Vagina (tissue), 2 donors: ENCODE results near the gene REEP6. TPM values are rescaled to one million over a fixed set of nuclear protein-coding genes. Genes with fewer than 3 reads are reported as not detected.
A peak's percentile ranks its signal among the peaks of the same experiment; 100 is the strongest.
"Not testable (repeated sequence)": the region's sequence is repeated elsewhere in the genome, so short reads cannot be mapped to it uniquely, and the experiment has no call there.

Experiments
- DNase-seq, 2 donors: peaks; one replicate each; pipeline ENCODE4 v3.0.0-alpha.2; 2017; ENCODE audit errors: extremely low spot score in 2 of 2
- H3K27ac ChIP-seq: fragments of 200-600 bp; sonication (generic); one replicate; pipeline ENCODE4 v1.5.1; 2019
- H3K27me3 ChIP-seq: fragments of 200-600 bp; sonication (generic); one replicate; pipeline ENCODE4 v1.5.1; 2019
- H3K36me3 ChIP-seq, 2 donors: fragments of 200-600 bp; sonication (generic); one replicate each; pipeline ENCODE4 v1.5.1; 2017 to 2019
- H3K4me1 ChIP-seq: fragments of 200-600 bp; sonication (generic); one replicate; pipeline ENCODE4 v1.5.1; 2019
- H3K4me3 ChIP-seq, 2 donors: fragments of 200-600 bp; sonication (generic); 1 replicate in 1 of 2; 2 replicates in 1 of 2; pipeline ENCODE4 v1.5.1; 2016 to 2019
- H3K9me3 ChIP-seq: fragments of 200-600 bp; sonication (generic); one replicate; pipeline ENCODE4 v1.5.1; 2019
- POLR2A ChIP-seq, 2 donors: fragments of 450-650 bp; IDR thresholded peaks; one replicate each; pipeline ENCODE4 v1.6.1; 2017; ENCODE audit warnings: antibody characterized with exemption in 2 of 2, mild to moderate bottlenecking in 2 of 2, moderate library complexity in 2 of 2
- POLR2AphosphoS5 ChIP-seq, 2 donors: sonication (generic); formaldehyde crosslinking; IDR thresholded peaks; one replicate each; pipeline ENCODE4 v1.9.0; 2017; ENCODE audit warnings: antibody characterized with exemption in 2 of 2, mild to moderate bottlenecking in 2 of 2, low read depth in 1 of 2; ENCODE audit not compliant: insufficient read depth in 1 of 2
- intact Hi-C: fragments of 100-400 bp; cut with DNase I; formaldehyde crosslinking; loops from one replicate; pipeline ENCODE4 v1.15.1; 2023
- total RNA-seq: library from RNA; depleted of rRNA; stranded (reverse); fragments of >200 nt; gene quantifications from one replicate; pipeline ENCODE4 v1.2.3, GENCODE V29; 2016
- TF ChIP-seq, protein P1 (sequence below), 3 experiments: fragments of 450-650 bp in 2 of 3; fragments of 200-600 bp in 1 of 3; sonication (generic) in 1 of 3; IDR thresholded peaks; one replicate each; pipeline ENCODE4 v1.5.1; 2017 to 2019; ENCODE audit warnings: antibody characterized with exemption in 3 of 3, mild to moderate bottlenecking in 2 of 3, moderate library complexity in 2 of 3

The REEP6 gene
- total RNA-seq, 1 donor from 2014 or later, result 6.1 TPM

GRCh38 chr19:1513499-1514294, 22.7 kb downstream of the REEP6 start:
- no peak for DNase-seq
- TF ChIP-seq, protein P1, sequence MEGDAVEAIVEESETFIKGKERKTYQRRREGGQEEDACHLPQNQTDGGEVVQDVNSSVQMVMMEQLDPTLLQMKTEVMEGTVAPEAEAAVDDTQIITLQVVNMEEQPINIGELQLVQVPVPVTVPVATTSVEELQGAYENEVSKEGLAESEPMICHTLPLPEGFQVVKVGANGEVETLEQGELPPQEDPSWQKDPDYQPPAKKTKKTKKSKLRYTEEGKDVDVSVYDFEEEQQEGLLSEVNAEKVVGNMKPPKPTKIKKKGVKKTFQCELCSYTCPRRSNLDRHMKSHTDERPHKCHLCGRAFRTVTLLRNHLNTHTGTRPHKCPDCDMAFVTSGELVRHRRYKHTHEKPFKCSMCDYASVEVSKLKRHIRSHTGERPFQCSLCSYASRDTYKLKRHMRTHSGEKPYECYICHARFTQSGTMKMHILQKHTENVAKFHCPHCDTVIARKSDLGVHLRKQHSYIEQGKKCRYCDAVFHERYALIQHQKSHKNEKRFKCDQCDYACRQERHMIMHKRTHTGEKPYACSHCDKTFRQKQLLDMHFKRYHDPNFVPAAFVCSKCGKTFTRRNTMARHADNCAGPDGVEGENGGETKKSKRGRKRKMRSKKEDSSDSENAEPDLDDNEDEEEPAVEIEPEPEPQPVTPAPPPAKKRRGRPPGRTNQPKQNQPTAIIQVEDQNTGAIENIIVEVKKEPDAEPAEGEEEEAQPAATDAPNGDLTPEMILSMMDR (IDR thresholded peaks at IDR 0.05), result peak in 2 of 3 experiments; percentile 37 to 44
- no peak for TF ChIP-seq POLR2A (IDR thresholded peaks at IDR 0.05)
- intact Hi-C loops, result no loop called here
- no peaks in the 10 kb centered on the region for H3K27me3 ChIP-seq
- H3K27ac ChIP-seq, result peak overlapping the region; percentile 87
- no peaks in the 10 kb centered on the region for H3K9me3 ChIP-seq
- H3K4me3 ChIP-seq, result peak overlapping the region; percentile 55 to 59
- peaks cover 46% of the 10 kb centered on the region for H3K4me1 ChIP-seq
- no peaks in the 10 kb centered on the region for H3K36me3 ChIP-seq

DNA sequence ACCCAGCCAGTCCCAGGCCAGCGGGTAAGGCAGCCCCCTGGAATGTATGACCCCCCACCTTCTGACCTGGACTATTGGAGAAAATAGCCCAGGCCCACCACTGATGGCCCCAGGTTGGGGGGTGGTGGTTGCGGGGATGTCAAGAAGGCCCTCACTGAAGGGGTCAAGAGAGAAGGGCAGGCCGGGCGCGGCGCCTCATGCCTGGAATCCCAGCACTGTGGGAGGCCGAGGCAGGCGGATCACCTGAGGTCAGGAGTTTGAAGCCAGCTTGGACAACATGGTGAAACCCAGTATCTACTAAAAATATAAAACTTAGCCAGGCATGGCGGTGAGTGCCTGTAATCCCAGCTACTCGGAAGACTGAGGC, 23.3 kb downstream of the REEP6 start:
- TF ChIP-seq POLR2AphosphoS5 (IDR thresholded peaks at IDR 0.05; ENCODE audit: insufficient read depth in 1 of 2, low read depth in 1 of 2), result no peak
- TF ChIP-seq POLR2A (IDR thresholded peaks at IDR 0.05), result no peak
- TF ChIP-seq, protein P1 (IDR thresholded peaks at IDR 0.05), result no peak
- intact Hi-C loops, result no loop called here
- H3K9me3 ChIP-seq, result no peaks in the 10 kb centered on the region
- no peaks in the 10 kb centered on the region for H3K27me3 ChIP-seq
- peaks cover 46% of the 10 kb centered on the region for H3K4me1 ChIP-seq
- H3K4me3 ChIP-seq, result no peak overlapping the region
- DNase-seq, result no peak
- H3K36me3 ChIP-seq, result no peaks in the 10 kb centered on the region
- H3K27ac ChIP-seq, result peak overlapping the region; percentile 87

DNA sequence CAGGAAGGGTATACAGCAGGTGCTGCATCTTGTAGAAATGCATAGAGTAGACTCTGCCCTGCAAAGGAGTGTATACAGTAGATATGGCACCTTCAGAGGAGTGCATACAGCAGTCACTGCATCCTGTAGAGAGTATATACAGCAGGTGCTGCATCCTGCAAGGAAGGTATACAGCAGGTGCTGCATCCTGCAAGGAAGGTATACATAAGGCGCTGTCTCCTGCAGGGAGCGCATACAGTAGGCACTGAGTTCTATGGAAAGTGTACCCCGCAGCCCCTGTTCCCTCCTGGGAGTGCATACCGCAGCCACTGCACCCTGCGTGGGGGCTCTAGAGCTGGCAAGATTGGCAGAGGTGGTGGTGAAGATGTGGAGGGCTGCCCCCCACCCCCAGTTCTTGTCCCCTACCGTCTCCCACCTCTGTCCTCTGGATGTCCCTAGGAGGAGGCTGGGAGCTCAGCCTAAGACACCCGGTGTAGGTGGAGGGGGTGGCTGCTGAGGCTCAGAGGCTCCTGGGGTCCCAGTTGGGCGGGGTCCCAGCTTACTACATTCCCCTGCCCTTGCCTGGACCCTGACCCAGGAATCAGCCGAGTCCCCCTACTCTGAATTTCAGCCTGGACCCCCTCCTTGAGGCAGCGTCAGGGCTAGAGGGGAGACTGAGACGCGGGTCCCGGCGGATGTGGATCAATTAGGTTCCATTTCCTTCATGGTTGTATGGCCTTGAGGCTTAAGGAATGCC, 24.2 kb downstream of the REEP6 start:
- Histone ChIP-seq H3K9me3 (no peaks in the 10 kb centered on the region), H3K4me1 (peaks cover 39% of the 10 kb centered on the region), H3K27ac (peak overlapping the region; percentile 87), H3K4me3 (no peak overlapping the region), H3K36me3 (no peaks in the 10 kb centered on the region), H3K27me3 (no peaks in the 10 kb centered on the region)
- no peak for DNase-seq
- intact Hi-C loops, result no loop called here
- TF ChIP-seq POLR2AphosphoS5 (IDR thresholded peaks at IDR 0.05; ENCODE audit: insufficient read depth in 1 of 2, low read depth in 1 of 2) (no peak), POLR2A (IDR thresholded peaks at IDR 0.05) (no peak)
- TF ChIP-seq, protein P1 (IDR thresholded peaks at IDR 0.05), result no peak

- Histone ChIP-seq H3K4me1 (peaks cover 29% of the 10 kb centered on the region), H3K9me3 (no peaks in the 10 kb centered on the region), H3K27ac (no peak overlapping the region), H3K4me3 (no peak overlapping the region), H3K27me3 (no peaks in the 10 kb centered on the region), H3K36me3 (no peaks in the 10 kb centered on the region)
- TF ChIP-seq POLR2AphosphoS5 (IDR thresholded peaks at IDR 0.05; ENCODE audit: insufficient read depth in 1 of 2, low read depth in 1 of 2), result no peak
- no peak for TF ChIP-seq POLR2A (IDR thresholded peaks at IDR 0.05)
- TF ChIP-seq, protein P1 (IDR thresholded peaks at IDR 0.05), result no peak
- no peak for DNase-seq
- intact Hi-C loops, result no loop called here
These were observed 25.4 kb downstream of the REEP6 start for GRCh38 chr19:1516395-1516753.

DNA sequence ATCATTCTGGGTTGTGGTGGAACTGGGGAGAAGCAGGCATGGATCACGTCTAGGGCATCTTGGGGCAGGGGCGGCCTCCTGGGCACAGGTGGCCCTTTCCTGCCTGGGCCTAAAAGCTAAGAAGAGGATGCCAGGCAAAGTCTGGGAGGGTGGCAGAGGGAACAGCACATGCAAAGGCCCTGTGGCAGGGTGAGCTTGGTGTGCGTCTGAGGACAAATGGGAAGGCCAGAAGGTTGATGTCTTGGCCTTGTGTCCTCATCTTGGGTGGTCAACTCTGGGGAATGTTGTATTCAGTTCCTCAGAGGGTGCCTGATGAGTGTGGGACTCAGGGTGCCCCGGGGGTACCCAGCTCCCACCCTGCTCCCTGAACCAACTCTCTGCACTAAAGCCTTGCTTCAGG, 27.5 kb downstream of the REEP6 start:
- no peak for DNase-seq
- TF ChIP-seq POLR2AphosphoS5 (IDR thresholded peaks at IDR 0.05; ENCODE audit: insufficient read depth in 1 of 2, low read depth in 1 of 2), result no peak
- TF ChIP-seq, protein P1 (IDR thresholded peaks at IDR 0.05), result no peak
- no peak for TF ChIP-seq POLR2A (IDR thresholded peaks at IDR 0.05)
- no peaks in the 10 kb centered on the region for H3K9me3 ChIP-seq
- H3K4me3 ChIP-seq, result no peak overlapping the region
- H3K36me3 ChIP-seq, result no peaks in the 10 kb centered on the region
- no peaks in the 10 kb centered on the region for H3K27me3 ChIP-seq
- H3K27ac ChIP-seq, result no peak overlapping the region
- H3K4me1 ChIP-seq, result peaks cover 31% of the 10 kb centered on the region
- intact Hi-C loops, result no loop called here

DNA sequence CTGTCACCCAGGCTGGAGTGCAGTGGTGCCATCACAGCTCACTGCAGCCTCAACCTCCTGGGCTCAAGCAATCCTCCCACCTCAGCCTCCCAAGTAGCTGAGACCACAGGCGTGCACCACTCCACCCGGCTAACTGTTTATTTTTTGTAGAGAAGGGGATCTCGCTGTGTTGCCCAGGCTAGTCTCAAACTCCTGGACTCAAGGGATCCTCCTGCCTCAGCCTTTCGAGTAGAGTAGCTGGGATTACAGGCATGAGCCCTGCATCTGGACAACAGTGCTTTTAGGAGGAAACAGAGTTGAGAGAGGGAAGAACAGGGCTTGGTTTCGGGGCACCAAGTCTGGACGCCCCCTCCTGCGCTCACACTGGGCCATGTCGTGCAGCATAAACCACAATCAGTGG, 28.8 kb downstream of the REEP6 start:
- Histone ChIP-seq H3K27ac (peak overlapping the region; percentile 50), H3K4me1 (peaks cover 31% of the 10 kb centered on the region)
- DNase-seq, H3K4me3 ChIP-seq, H3K27me3 ChIP-seq, H3K9me3 ChIP-seq, H3K36me3 ChIP-seq, intact Hi-C loops: not testable (repeated sequence)
